HT1080 (cell line): ENCODE results near the gene IGDCC3. TPM values are rescaled to one million over a fixed set of nuclear protein-coding genes. Genes with fewer than 3 reads are reported as not detected.
"Not testable (repeated sequence)": the region's sequence is repeated elsewhere in the genome, so short reads cannot be mapped to it uniquely, and the experiment has no call there.

Experiments
- DNase-seq: peaks from one replicate; pipeline ENCODE4 v3.0.0-alpha.2; 2015; ENCODE audit warnings: low read depth
- total RNA-seq: library from RNA; depleted of rRNA; stranded (reverse); fragments of >200 nt; shearing (Covaris generic); gene quantifications from 2 replicates; pipeline ENCODE4 v1.2.3, GENCODE V29; 2014

IGDCC3 gene
- total RNA-seq, 1 experiment from 2014 or later: 0.19 TPM

GRCh38 chr15:65406424-65407000 lies 28.7 kb upstream of the IGDCC3 start:
- no peak for DNase-seq

GRCh38 chr15:65405791-65406423 lies 28.1 kb upstream of the IGDCC3 start:
- no peak for DNase-seq

GRCh38 chr15:65404186-65404872 lies 26.5 kb upstream of the IGDCC3 start:
- DNase-seq: no peak

- no peak for DNase-seq
These were observed 25.2 kb upstream of the IGDCC3 start for GRCh38 chr15:65402961-65403360.

- no peak for DNase-seq
These were observed 23.9 kb upstream of the IGDCC3 start for GRCh38 chr15:65401611-65402240.

GRCh38 chr15:65400760-65401610 lies 23.2 kb upstream of the IGDCC3 start:
- DNase-seq: peak; percentile 77

GRCh38 chr15:65399997-65400396 lies 22.2 kb upstream of the IGDCC3 start:
- DNase-seq: no peak

GRCh38 chr15:65399001-65399706 lies 21.4 kb upstream of the IGDCC3 start:
- DNase-seq: no peak

GRCh38 chr15:65398486-65398885 lies 20.7 kb upstream of the IGDCC3 start:
- DNase-seq: not testable (repeated sequence)

- DNase-seq: no peak
These were observed 19.1 kb upstream of the IGDCC3 start for GRCh38 chr15:65396965-65397317.

- DNase-seq: no peak
These were observed 18.6 kb upstream of the IGDCC3 start for GRCh38 chr15:65396283-65396964.

- DNase-seq: no peak
These were observed 17.9 kb upstream of the IGDCC3 start for GRCh38 chr15:65395567-65396202.

- DNase-seq: no peak
These were observed 17.1 kb upstream of the IGDCC3 start for GRCh38 chr15:65394936-65395335.

GRCh38 chr15:65394280-65394789 lies 16.5 kb upstream of the IGDCC3 start:
- no peak for DNase-seq

GRCh38 chr15:65393557-65393956 lies 15.8 kb upstream of the IGDCC3 start:
- DNase-seq: no peak

GRCh38 chr15:65393091-65393490 lies 15.3 kb upstream of the IGDCC3 start:
- DNase-seq: no peak

- no peak for DNase-seq
These were observed 14.6 kb upstream of the IGDCC3 start for GRCh38 chr15:65392368-65392767.

- DNase-seq: no peak
These were observed 13.9 kb upstream of the IGDCC3 start for GRCh38 chr15:65391732-65392131.

- no peak for DNase-seq
These were observed 12.6 kb upstream of the IGDCC3 start for GRCh38 chr15:65390447-65390846.

GRCh38 chr15:65389226-65389625 lies 11.4 kb upstream of the IGDCC3 start:
- no peak for DNase-seq
